K562 (cell line): ENCODE measurements around the gene KRI1. TPM values are rescaled to one million over a fixed set of nuclear protein-coding genes. Genes with fewer than 3 reads are reported as not detected.
A peak's percentile ranks its signal among the peaks of the same experiment; 100 is the strongest.

Source experiments
- PRMT5 ChIP-seq: sonication (generic); formaldehyde crosslinking; IDR thresholded peaks from 2 replicates; pipeline ENCODE4 v1.5.0; 2020; ENCODE audit warnings: missing genetic modification reagents
- PURB ChIP-seq: sonication (generic); formaldehyde crosslinking; IDR thresholded peaks from 2 replicates; pipeline ENCODE4 v1.9.0; 2021; ENCODE audit warnings: low read depth, mild to moderate bottlenecking, missing genetic modification reagents
- ZNF57 ChIP-seq: fragments of 450-650 bp; formaldehyde crosslinking; IDR thresholded peaks from 2 replicates; pipeline ENCODE4 v1.4.0; 2020; ENCODE audit warnings: mild to moderate bottlenecking, moderate library complexity
- ZNF766 ChIP-seq: fragments of 200-800 bp; sonication (Bioruptor generic); conservative IDR thresholded peaks from 2 replicates; pipeline ENCODE4 v1.6.1; 2016; ENCODE audit warnings: missing genetic modification characterization, missing compliant biosample characterization
- polyA plus RNA-seq, 8 experiments: library from polyadenylated mRNA; depleted of rRNA in 4 of 8; stranded (reverse) in 5 of 8; unstranded in 3 of 8; fragments of >200 nt; fragmentation: Nextera tagmentation in 2 of 8; fragmentation: Illumina TruSeq in 1 of 8; extraction: Ambion mirVana in 2 of 8; extraction: Trizol in 1 of 8; gene quantifications; 2 replicates each; pipeline versions ENCODE4 v1.2.1 to v1.2.3, GENCODE V29; 2011 to 2014; ENCODE audit warnings: inconsistent platforms in 1 of 8, missing spikeins in 1 of 8
- total RNA-seq, 7 experiments: library from RNA; depleted of rRNA in 6 of 7; stranded (reverse); fragments of >200 nt in 6 of 7; fragmentation: Illumina TruSeq in 2 of 7; extraction: Trizol in 2 of 7; gene quantifications; 2 replicates each; pipeline versions ENCODE4 v1.2.1 to v1.2.3, GENCODE V29; 2011 to 2021; ENCODE audit warnings: low replicate concordance in 1 of 7
- TF ChIP-seq, protein P1 (sequence below): fragments of 200-800 bp; sonication (Bioruptor generic); IDR thresholded peaks from 2 replicates; pipeline ENCODE4 v1.6.1; 2016; ENCODE audit warnings: missing genetic modification characterization, missing compliant biosample characterization
- TF ChIP-seq, protein P2 (sequence below): fragments of 450-650 bp; formaldehyde crosslinking; IDR thresholded peaks from 2 replicates; pipeline ENCODE4 v1.4.0; 2022; ENCODE audit warnings: missing genetic modification characterization
- TF ChIP-seq, protein P3 (sequence below), 2 experiments: fragments of 450-650 bp; formaldehyde crosslinking in 1 of 2; IDR thresholded peaks; 2 replicates each; pipeline versions ENCODE4 v1.4.0 to v1.6.1; 2014 to 2020; ENCODE audit warnings: mild to moderate bottlenecking in 2 of 2, borderline replicate concordance in 1 of 2, low read depth in 1 of 2
- TF ChIP-seq, protein P4 (sequence below), 2 experiments: IDR thresholded peaks; 2 replicates each; pipeline ENCODE4 v1.6.1; 2012; ENCODE audit warnings: improper control_type of control experiment in 2 of 2, low read depth in 2 of 2, low read length in 2 of 2, borderline replicate concordance in 1 of 2

The KRI1 gene
- total and polyA plus RNA-seq, 9 of the 15 experiments (the other 6 are each of a cell fraction or from before 2014, with no cell fraction given) = 1.1 to 50.7 (median 24.7) TPM

DNA sequence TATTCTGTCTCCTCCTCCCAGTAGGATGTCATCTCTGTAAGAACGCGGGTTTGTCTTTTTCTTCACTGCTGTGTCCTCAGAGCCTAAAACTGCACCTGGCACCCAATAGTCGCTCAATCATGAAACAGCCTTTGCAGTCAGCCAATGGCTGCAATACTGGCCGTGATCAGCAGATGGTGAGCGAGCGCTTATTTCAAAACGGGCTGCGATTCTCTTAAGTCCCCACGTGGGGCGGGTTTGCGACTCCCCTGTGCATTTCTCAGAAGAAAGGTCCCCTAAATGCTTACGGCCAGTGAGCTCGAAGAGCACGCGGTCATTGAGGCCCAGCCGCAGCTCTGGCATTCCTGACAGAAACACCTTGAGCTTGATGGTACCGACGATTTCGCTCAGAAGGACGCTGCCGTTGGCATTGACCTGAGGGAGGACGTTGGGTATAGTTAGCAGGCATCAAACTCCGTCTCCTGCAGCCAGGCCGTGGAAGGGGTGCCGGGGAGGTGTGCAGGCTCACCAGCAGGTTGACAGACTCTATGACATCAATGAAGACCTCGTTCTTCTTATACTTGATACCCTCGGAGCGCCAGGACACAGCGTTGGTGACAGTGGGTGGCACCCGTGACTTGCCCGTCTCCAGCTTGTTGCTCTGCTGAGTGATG, 15.3 kb upstream of the KRI1 start (continued):
- TF ChIP-seq, protein P1, sequence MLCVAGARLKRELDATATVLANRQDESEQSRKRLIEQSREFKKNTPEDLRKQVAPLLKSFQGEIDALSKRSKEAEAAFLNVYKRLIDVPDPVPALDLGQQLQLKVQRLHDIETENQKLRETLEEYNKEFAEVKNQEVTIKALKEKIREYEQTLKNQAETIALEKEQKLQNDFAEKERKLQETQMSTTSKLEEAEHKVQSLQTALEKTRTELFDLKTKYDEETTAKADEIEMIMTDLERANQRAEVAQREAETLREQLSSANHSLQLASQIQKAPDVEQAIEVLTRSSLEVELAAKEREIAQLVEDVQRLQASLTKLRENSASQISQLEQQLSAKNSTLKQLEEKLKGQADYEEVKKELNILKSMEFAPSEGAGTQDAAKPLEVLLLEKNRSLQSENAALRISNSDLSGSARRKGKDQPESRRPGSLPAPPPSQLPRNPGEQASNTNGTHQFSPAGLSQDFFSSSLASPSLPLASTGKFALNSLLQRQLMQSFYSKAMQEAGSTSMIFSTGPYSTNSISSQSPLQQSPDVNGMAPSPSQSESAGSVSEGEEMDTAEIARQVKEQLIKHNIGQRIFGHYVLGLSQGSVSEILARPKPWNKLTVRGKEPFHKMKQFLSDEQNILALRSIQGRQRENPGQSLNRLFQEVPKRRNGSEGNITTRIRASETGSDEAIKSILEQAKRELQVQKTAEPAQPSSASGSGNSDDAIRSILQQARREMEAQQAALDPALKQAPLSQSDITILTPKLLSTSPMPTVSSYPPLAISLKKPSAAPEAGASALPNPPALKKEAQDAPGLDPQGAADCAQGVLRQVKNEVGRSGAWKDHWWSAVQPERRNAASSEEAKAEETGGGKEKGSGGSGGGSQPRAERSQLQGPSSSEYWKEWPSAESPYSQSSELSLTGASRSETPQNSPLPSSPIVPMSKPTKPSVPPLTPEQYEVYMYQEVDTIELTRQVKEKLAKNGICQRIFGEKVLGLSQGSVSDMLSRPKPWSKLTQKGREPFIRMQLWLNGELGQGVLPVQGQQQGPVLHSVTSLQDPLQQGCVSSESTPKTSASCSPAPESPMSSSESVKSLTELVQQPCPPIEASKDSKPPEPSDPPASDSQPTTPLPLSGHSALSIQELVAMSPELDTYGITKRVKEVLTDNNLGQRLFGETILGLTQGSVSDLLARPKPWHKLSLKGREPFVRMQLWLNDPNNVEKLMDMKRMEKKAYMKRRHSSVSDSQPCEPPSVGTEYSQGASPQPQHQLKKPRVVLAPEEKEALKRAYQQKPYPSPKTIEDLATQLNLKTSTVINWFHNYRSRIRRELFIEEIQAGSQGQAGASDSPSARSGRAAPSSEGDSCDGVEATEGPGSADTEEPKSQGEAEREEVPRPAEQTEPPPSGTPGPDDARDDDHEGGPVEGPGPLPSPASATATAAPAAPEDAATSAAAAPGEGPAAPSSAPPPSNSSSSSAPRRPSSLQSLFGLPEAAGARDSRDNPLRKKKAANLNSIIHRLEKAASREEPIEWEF (CRISPR knock-in tag) = no peak
- TF ChIP-seq, protein P2, sequence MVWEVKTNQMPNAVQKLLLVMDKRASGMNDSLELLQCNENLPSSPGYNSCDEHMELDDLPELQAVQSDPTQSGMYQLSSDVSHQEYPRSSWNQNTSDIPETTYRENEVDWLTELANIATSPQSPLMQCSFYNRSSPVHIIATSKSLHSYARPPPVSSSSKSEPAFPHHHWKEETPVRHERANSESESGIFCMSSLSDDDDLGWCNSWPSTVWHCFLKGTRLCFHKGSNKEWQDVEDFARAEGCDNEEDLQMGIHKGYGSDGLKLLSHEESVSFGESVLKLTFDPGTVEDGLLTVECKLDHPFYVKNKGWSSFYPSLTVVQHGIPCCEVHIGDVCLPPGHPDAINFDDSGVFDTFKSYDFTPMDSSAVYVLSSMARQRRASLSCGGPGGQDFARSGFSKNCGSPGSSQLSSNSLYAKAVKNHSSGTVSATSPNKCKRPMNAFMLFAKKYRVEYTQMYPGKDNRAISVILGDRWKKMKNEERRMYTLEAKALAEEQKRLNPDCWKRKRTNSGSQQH (CRISPR knock-in tag) = no peak
- TF ChIP-seq, protein P3, sequence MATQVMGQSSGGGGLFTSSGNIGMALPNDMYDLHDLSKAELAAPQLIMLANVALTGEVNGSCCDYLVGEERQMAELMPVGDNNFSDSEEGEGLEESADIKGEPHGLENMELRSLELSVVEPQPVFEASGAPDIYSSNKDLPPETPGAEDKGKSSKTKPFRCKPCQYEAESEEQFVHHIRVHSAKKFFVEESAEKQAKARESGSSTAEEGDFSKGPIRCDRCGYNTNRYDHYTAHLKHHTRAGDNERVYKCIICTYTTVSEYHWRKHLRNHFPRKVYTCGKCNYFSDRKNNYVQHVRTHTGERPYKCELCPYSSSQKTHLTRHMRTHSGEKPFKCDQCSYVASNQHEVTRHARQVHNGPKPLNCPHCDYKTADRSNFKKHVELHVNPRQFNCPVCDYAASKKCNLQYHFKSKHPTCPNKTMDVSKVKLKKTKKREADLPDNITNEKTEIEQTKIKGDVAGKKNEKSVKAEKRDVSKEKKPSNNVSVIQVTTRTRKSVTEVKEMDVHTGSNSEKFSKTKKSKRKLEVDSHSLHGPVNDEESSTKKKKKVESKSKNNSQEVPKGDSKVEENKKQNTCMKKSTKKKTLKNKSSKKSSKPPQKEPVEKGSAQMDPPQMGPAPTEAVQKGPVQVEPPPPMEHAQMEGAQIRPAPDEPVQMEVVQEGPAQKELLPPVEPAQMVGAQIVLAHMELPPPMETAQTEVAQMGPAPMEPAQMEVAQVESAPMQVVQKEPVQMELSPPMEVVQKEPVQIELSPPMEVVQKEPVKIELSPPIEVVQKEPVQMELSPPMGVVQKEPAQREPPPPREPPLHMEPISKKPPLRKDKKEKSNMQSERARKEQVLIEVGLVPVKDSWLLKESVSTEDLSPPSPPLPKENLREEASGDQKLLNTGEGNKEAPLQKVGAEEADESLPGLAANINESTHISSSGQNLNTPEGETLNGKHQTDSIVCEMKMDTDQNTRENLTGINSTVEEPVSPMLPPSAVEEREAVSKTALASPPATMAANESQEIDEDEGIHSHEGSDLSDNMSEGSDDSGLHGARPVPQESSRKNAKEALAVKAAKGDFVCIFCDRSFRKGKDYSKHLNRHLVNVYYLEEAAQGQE (IDR thresholded peaks at IDR 0.05; ENCODE audit: borderline replicate concordance) = peak; percentile 97
- TF ChIP-seq, protein P3 (CRISPR knock-in tag; IDR thresholded peaks at IDR 0.05; ENCODE audit: low read depth) = 0 out of 2 replicates have a peak, but pooled peaks have one; percentile 27
- TF ChIP-seq, protein P4, sequence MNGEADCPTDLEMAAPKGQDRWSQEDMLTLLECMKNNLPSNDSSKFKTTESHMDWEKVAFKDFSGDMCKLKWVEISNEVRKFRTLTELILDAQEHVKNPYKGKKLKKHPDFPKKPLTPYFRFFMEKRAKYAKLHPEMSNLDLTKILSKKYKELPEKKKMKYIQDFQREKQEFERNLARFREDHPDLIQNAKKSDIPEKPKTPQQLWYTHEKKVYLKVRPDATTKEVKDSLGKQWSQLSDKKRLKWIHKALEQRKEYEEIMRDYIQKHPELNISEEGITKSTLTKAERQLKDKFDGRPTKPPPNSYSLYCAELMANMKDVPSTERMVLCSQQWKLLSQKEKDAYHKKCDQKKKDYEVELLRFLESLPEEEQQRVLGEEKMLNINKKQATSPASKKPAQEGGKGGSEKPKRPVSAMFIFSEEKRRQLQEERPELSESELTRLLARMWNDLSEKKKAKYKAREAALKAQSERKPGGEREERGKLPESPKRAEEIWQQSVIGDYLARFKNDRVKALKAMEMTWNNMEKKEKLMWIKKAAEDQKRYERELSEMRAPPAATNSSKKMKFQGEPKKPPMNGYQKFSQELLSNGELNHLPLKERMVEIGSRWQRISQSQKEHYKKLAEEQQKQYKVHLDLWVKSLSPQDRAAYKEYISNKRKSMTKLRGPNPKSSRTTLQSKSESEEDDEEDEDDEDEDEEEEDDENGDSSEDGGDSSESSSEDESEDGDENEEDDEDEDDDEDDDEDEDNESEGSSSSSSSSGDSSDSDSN (IDR thresholded peaks at IDR 0.05; ENCODE audit: borderline replicate concordance in 1 of 2, low read depth in 2 of 2, low read length in 2 of 2) = no peak
- TF ChIP-seq PRMT5 (CRISPR knock-in tag) (no peak), ZNF766 (CRISPR knock-in tag) (peak; percentile 52; the same call in 1 of the 2 replicates), ZNF57 (CRISPR knock-in tag) (no peak), PURB (CRISPR knock-in tag) (no peak)
